ENCODE measurements around the gene SLC44A2.

Gene SLC44A2

DNA sequence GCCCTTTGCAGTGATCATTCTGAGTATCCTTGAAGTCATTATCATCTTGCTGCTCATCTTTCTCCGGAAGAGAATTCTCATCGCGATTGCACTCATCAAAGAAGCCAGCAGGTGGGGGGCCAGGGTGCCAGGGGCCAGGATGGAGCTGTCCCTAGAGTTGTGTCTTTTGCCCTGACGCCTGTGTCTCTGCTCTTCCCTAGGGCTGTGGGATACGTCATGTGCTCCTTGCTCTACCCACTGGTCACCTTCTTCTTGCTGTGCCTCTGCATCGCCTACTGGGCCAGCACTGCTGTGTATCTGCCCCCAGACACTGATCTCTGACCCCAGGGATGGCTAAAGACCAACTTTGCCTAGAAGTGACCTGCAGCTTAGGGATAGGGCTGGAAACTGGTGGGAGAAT is 9.6 kb downstream of the SLC44A2 start:
- no peaks in the 10 kb centered on the region for H4K20me1 ChIP-seq (ENCODE audit: insufficient read depth)
- TF ChIP-seq, protein P1, sequence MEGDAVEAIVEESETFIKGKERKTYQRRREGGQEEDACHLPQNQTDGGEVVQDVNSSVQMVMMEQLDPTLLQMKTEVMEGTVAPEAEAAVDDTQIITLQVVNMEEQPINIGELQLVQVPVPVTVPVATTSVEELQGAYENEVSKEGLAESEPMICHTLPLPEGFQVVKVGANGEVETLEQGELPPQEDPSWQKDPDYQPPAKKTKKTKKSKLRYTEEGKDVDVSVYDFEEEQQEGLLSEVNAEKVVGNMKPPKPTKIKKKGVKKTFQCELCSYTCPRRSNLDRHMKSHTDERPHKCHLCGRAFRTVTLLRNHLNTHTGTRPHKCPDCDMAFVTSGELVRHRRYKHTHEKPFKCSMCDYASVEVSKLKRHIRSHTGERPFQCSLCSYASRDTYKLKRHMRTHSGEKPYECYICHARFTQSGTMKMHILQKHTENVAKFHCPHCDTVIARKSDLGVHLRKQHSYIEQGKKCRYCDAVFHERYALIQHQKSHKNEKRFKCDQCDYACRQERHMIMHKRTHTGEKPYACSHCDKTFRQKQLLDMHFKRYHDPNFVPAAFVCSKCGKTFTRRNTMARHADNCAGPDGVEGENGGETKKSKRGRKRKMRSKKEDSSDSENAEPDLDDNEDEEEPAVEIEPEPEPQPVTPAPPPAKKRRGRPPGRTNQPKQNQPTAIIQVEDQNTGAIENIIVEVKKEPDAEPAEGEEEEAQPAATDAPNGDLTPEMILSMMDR (conservative IDR thresholded peaks at IDR 0.05; ENCODE audit: low read depth, low read length): no peak

DNA sequence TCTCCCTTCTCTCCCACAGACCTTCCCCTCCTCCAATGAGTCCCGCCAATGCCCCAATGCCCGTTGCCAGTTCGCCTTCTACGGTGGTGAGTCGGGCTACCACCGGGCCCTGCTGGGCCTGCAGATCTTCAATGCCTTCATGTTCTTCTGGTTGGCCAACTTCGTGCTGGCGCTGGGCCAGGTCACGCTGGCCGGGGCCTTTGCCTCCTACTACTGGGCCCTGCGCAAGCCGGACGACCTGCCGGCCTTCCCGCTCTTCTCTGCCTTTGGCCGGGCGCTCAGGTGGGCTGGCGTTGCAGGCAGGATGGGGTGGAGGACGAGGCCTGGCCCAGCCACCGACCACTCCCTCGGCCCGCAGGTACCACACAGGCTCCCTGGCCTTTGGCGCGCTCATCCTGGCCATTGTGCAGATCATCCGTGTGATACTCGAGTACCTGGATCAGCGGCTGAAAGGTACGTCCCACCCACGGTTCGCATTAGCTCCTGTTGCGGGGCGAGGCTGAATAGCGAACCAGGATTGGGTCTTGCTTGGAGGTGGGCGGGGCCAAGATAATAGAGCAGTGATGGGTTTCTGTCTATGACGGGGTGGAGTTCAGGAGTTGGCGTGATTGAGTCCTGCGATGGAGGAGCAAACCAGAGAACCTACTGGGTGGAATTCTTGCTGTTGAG is 11.1 kb downstream of the SLC44A2 start:
- TF ChIP-seq, protein P1 (conservative IDR thresholded peaks at IDR 0.05; ENCODE audit: low read depth, low read length): no peak
- Histone ChIP-seq H4K20me1 (ENCODE audit: insufficient read depth) (no peaks in the 10 kb centered on the region), H2AFZ (ENCODE audit: low read depth) (no peak overlapping the region), H3K4me2 (no peak overlapping the region), H3K4me3 (IDR thresholded peaks at IDR 0.05; ENCODE audit: insufficient read depth, low read depth, low read length) (no peak overlapping the region), H3K36me3 (ENCODE audit: insufficient read depth) (no peaks in the 10 kb centered on the region), H3K27me3 (ENCODE audit: insufficient read depth, low read depth) (no peaks in the 10 kb centered on the region), H3K79me2 (ENCODE audit: insufficient read depth, low read depth) (no peaks in the 10 kb centered on the region), H3K27ac (no peak overlapping the region), H3K4me1 (ENCODE audit: low read depth, poor library complexity, severe bottlenecking) (no peaks in the 10 kb centered on the region), H3K9ac (no peak overlapping the region)

More for the DNA sequence above, 9.6 kb downstream of the SLC44A2 start:
- Histone ChIP-seq H3K4me1 (ENCODE audit: low read depth, poor library complexity, severe bottlenecking) (no peaks in the 10 kb centered on the region), H3K36me3 (ENCODE audit: insufficient read depth) (no peaks in the 10 kb centered on the region), H2AFZ (ENCODE audit: low read depth) (no peak overlapping the region), H3K27me3 (ENCODE audit: insufficient read depth, low read depth) (no peaks in the 10 kb centered on the region), H3K9ac (no peak overlapping the region), H3K27ac (no peak overlapping the region), H3K4me3 (IDR thresholded peaks at IDR 0.05; ENCODE audit: insufficient read depth, low read depth, low read length) (no peak overlapping the region), H3K4me2 (no peak overlapping the region), H3K79me2 (ENCODE audit: insufficient read depth, low read depth) (no peaks in the 10 kb centered on the region)

DNA sequence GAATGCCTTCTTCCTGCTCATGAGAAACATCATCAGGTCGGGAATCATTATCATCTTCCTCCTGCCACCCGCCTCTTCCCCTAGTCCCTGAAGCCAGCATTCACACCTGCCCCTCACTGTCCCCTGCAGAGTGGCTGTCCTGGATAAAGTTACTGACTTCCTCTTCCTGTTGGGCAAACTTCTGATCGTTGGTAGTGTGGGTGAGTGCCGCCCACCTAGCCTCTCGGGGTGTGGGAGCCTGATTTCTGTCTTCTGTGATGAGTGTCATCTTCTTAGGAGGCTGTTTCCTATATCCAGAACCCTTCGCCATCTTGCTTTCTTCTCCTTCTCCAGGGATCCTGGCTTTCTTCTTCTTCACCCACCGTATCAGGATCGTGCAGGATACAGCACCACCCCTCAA is 12.5 kb downstream of the SLC44A2 start:
- no peak overlapping the region for H3K4me2 ChIP-seq
- TF ChIP-seq, protein P1 (conservative IDR thresholded peaks at IDR 0.05; ENCODE audit: low read depth, low read length): no peak
- H3K4me3 ChIP-seq (IDR thresholded peaks at IDR 0.05; ENCODE audit: insufficient read depth, low read depth, low read length): no peak overlapping the region
- H3K9ac ChIP-seq: no peak overlapping the region
- no peaks in the 10 kb centered on the region for H3K27me3 ChIP-seq (ENCODE audit: insufficient read depth, low read depth)
- H3K4me1 ChIP-seq (ENCODE audit: low read depth, poor library complexity, severe bottlenecking): no peaks in the 10 kb centered on the region
- H4K20me1 ChIP-seq (ENCODE audit: insufficient read depth): no peaks in the 10 kb centered on the region
- H3K79me2 ChIP-seq (ENCODE audit: insufficient read depth, low read depth): no peaks in the 10 kb centered on the region
- H2AFZ ChIP-seq (ENCODE audit: low read depth): no peak overlapping the region
- no peaks in the 10 kb centered on the region for H3K36me3 ChIP-seq (ENCODE audit: insufficient read depth)
- H3K27ac ChIP-seq: no peak overlapping the region

DNA sequence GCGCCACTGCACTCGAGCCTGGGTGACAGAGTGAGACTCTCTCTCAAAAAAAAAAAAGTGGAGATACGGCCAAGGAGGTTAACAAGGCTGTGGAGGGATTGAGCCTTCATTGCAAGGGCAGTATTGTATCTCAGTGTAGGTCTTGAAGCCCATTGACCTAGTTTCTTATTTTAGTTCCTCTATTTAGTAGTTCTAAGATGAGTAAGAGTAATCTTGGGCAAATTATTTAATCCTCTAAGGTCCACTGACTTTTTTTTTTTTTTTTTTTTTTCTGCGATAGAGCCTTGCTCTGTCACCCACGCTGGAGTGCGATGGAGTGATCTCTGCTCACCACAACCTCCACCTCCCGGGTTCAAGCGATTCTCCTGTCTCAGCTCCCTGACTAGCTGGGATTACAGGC is 14.5 kb downstream of the SLC44A2 start:
- H3K9ac ChIP-seq: no peak overlapping the region
- no peak overlapping the region for H3K4me2 ChIP-seq
- H3K4me3 ChIP-seq (IDR thresholded peaks at IDR 0.05; ENCODE audit: insufficient read depth, low read depth, low read length): no peak overlapping the region
- no peaks in the 10 kb centered on the region for H3K36me3 ChIP-seq (ENCODE audit: insufficient read depth)
- no peaks in the 10 kb centered on the region for H4K20me1 ChIP-seq (ENCODE audit: insufficient read depth)
- H2AFZ ChIP-seq (ENCODE audit: low read depth): no peak overlapping the region
- no peaks in the 10 kb centered on the region for H3K4me1 ChIP-seq (ENCODE audit: low read depth, poor library complexity, severe bottlenecking)
- no peaks in the 10 kb centered on the region for H3K27me3 ChIP-seq (ENCODE audit: insufficient read depth, low read depth)
- H3K79me2 ChIP-seq (ENCODE audit: insufficient read depth, low read depth): no peaks in the 10 kb centered on the region
- H3K27ac ChIP-seq: no peak overlapping the region
- TF ChIP-seq, protein P1 (conservative IDR thresholded peaks at IDR 0.05; ENCODE audit: low read depth, low read length): no peak

Data from KMS-11 (cell line).